ENCODE data around the gene NIPA2.
A peak's percentile ranks its signal among the peaks of the same experiment; 100 is the strongest.
"Not testable (repeated sequence)": the region's sequence is repeated elsewhere in the genome, so short reads cannot be mapped to it uniquely, and the experiment has no call there.

Gene NIPA2

GRCh38 chr15:22838292-22839042, at the start of gene NIPA2:
NIPA2 (plus strand) TSS chr15:22838666; CDS start chr15:22851732, 13,066 bp downstream.
- no peak for TF ChIP-seq ZNF274 (IDR thresholded peaks at IDR 0.05; ENCODE audit: low read depth, low read length)
- H3K4me3 ChIP-seq (ENCODE audit: low read length) = peak within 1 kb of the TSS; percentile 98

GRCh38 chr15:22794063-22794462, 44.4 kb upstream of the NIPA2 start:
- H3K4me3 ChIP-seq (ENCODE audit: low read length) = no peak overlapping the region

GRCh38 chr15:22794621-22795167, 43.8 kb upstream of the NIPA2 start:
- H3K4me3 ChIP-seq (ENCODE audit: low read length) = no peak overlapping the region
- no peak for TF ChIP-seq ZNF274 (IDR thresholded peaks at IDR 0.05; ENCODE audit: low read depth, low read length)

More at GRCh38 chr15:22794063-22794462, 44.4 kb upstream of the NIPA2 start:
- TF ChIP-seq ZNF274 (IDR thresholded peaks at IDR 0.05; ENCODE audit: low read depth, low read length) = no peak

GRCh38 chr15:22795206-22796063, 43.0 kb upstream of the NIPA2 start:
- H3K4me3 ChIP-seq (ENCODE audit: low read length) = peak overlapping the region; percentile 19; the same call in 1 of the 2 replicates
- no peak for TF ChIP-seq ZNF274 (IDR thresholded peaks at IDR 0.05; ENCODE audit: low read depth, low read length)

- no peak for TF ChIP-seq ZNF274 (IDR thresholded peaks at IDR 0.05; ENCODE audit: low read depth, low read length)
- peak overlapping the region; percentile 46; the same call in 1 of the 2 replicates for H3K4me3 ChIP-seq (ENCODE audit: low read length)
Observed at GRCh38 chr15:22796079-22796478, 42.4 kb upstream of the NIPA2 start.

- no peak for TF ChIP-seq ZNF274 (IDR thresholded peaks at IDR 0.05; ENCODE audit: low read depth, low read length)
- H3K4me3 ChIP-seq (ENCODE audit: low read length) = no peak overlapping the region
Observed at GRCh38 chr15:22799902-22800301, 38.6 kb upstream of the NIPA2 start.

- not testable (repeated sequence) for H3K4me3 ChIP-seq (ENCODE audit: low read length)
Observed at GRCh38 chr15:22803006-22803405, 35.5 kb upstream of the NIPA2 start.

GRCh38 chr15:22806156-22806555, 32.3 kb upstream of the NIPA2 start:
- TF ChIP-seq ZNF274 (IDR thresholded peaks at IDR 0.05; ENCODE audit: low read depth, low read length) = no peak
- H3K4me3 ChIP-seq (ENCODE audit: low read length) = no peak overlapping the region

GRCh38 chr15:22806664-22807063, 31.8 kb upstream of the NIPA2 start:
- TF ChIP-seq ZNF274 (IDR thresholded peaks at IDR 0.05; ENCODE audit: low read depth, low read length) = no peak
- H3K4me3 ChIP-seq (ENCODE audit: low read length) = no peak overlapping the region

- not testable (repeated sequence) for H3K4me3 ChIP-seq (ENCODE audit: low read length)
Observed at GRCh38 chr15:22807831-22808230, 30.6 kb upstream of the NIPA2 start.

GRCh38 chr15:22808240-22808639, 30.2 kb upstream of the NIPA2 start:
- no peak overlapping the region for H3K4me3 ChIP-seq (ENCODE audit: low read length)
- no peak for TF ChIP-seq ZNF274 (IDR thresholded peaks at IDR 0.05; ENCODE audit: low read depth, low read length)

GRCh38 chr15:22808761-22809280, 29.6 kb upstream of the NIPA2 start:
- H3K4me3 ChIP-seq (ENCODE audit: low read length) = no peak overlapping the region
- no peak for TF ChIP-seq ZNF274 (IDR thresholded peaks at IDR 0.05; ENCODE audit: low read depth, low read length)

- TF ChIP-seq ZNF274 (IDR thresholded peaks at IDR 0.05; ENCODE audit: low read depth, low read length) = no peak
- H3K4me3 ChIP-seq (ENCODE audit: low read length) = no peak overlapping the region; the same call in 1 of the 2 replicates
Observed at GRCh38 chr15:22810033-22810852, 28.2 kb upstream of the NIPA2 start.
